Measurements from ENCODE around the gene NCK2. TPM values are rescaled to one million over a fixed set of nuclear protein-coding genes. Genes with fewer than 3 reads are reported as not detected.

NCK2 gene
- polyA plus RNA-seq, 1 of the 3 experiments (the other 2 are of a cell fraction) = 42.8 TPM

DNA sequence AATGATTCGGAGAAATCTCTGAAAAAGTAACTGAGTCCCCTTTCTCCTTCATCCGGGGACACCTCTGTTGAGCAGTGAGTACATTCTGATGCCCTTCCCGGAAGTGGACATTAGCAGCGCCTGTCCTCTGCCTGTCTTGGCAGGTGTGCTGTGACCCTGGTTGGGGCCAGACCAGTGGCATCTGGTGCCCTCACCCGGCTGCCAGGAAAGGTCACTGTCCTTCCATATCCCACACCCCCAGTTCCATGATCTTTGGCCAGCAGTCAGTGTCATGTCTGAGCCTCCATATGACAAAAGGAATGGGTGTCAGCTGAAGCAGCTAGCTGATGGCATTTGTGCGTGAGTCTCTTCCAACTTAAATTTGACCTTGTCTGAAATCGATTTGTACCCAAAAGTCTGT, 128.1 kb downstream of the NCK2 start:
- POLR2A ChIA-PET = no interaction called here
- peaks cover 0 to 29% of the 10 kb centered on the region in 2 experiments; a peak in 2 of 4 replicates for H3K4me1 ChIP-seq (ENCODE audit: control insufficient read depth in 1 of 2, insufficient read depth in 2 of 2, low read depth in 1 of 2, low read length in 1 of 2)
- no peak overlapping the region for H3K9ac ChIP-seq
- H3F3A ChIP-seq (replicated peaks; ENCODE audit: insufficient read depth) = no peaks in the 10 kb centered on the region
- no peaks in the 10 kb centered on the region for H3K36me3 ChIP-seq (replicated peaks in 1 of 2; ENCODE audit: control insufficient read depth in 1 of 2, insufficient read depth in 2 of 2, low read length in 1 of 2)
- TF ChIP-seq EP300 (IDR thresholded peaks at IDR 0.05; ENCODE audit: borderline replicate concordance in 1 of 2, low read depth in 1 of 2, low read length in 1 of 2) (no peak), TEAD4 (IDR thresholded peaks at IDR 0.05; ENCODE audit: borderline replicate concordance, insufficient read depth) (no peak), REST (IDR thresholded peaks at IDR 0.05; ENCODE audit: low read depth, low read length) (no peak), ZBTB33 (IDR thresholded peaks at IDR 0.05; ENCODE audit: borderline replicate concordance, low read depth) (no peak), RCOR1 (IDR thresholded peaks at IDR 0.05; ENCODE audit: low read length) (no peak), FOXJ3 (CRISPR knock-in tag; IDR thresholded peaks at IDR 0.05) (no peak), JUND (IDR thresholded peaks at IDR 0.05) (no peak)
- TF ChIP-seq, protein P1, sequence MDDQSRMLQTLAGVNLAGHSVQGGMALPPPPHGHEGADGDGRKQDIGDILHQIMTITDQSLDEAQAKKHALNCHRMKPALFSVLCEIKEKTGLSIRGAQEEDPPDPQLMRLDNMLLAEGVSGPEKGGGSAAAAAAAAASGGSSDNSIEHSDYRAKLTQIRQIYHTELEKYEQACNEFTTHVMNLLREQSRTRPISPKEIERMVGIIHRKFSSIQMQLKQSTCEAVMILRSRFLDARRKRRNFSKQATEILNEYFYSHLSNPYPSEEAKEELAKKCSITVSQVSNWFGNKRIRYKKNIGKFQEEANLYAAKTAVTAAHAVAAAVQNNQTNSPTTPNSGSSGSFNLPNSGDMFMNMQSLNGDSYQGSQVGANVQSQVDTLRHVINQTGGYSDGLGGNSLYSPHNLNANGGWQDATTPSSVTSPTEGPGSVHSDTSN (IDR thresholded peaks at IDR 0.05) = no peak
- WGBS (ENCODE audit: low lambda C conversion rate) = 97% methylated on average over 5 of the region's 7 CpGs
- DNase-seq = no peak
- no peaks in the 10 kb centered on the region for H3K27me3 ChIP-seq (ENCODE audit: insufficient read depth)
- H3K9me2 ChIP-seq = no peaks in the 10 kb centered on the region
- no peak overlapping the region for H3K4me2 ChIP-seq
- no peaks in the 10 kb centered on the region for H3K9me3 ChIP-seq
- CTCF ChIA-PET = no interaction called here
- no peak overlapping the region for H3K27ac ChIP-seq (ENCODE audit: low read depth in 2 of 2, low read length in 1 of 2)
- no peak overlapping the region for H2AFZ ChIP-seq (ENCODE audit: low read depth)
- peaks cover 15% of the 10 kb centered on the region for H3K79me2 ChIP-seq (ENCODE audit: insufficient read depth)
- peaks cover 16% of the 10 kb centered on the region; the same call in 1 of the 2 replicates for H4K20me1 ChIP-seq (ENCODE audit: insufficient read depth)
- H3K4me3 ChIP-seq (ENCODE audit: low read depth in 2 of 2, low read length in 1 of 2) = no peak overlapping the region

DNA sequence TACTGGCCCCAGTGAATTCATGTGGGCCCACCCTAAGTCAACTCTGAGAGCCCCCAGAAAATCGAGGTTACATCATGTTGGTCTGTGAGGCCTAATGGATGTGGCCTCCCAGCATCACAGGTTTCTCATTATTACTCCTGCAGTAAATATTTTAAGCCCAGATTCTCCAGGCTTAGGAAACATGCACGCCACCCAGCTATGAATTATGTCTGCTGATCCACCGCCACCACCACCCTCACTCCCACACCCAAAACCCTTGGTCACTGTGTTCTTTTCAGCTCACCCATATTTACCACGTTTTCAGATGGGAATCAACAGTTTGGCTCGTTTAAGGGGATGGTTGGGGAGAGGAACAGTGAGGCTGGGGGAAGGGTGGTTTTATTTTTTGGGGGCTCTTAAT, 128.6 kb downstream of the NCK2 start:
- Histone ChIP-seq H3K9ac (no peak overlapping the region), H3K4me3 (ENCODE audit: low read depth in 2 of 2, low read length in 1 of 2) (no peak overlapping the region), H2AFZ (ENCODE audit: low read depth) (no peak overlapping the region), H3K27me3 (ENCODE audit: insufficient read depth) (no peaks in the 10 kb centered on the region), H3K36me3 (replicated peaks in 1 of 2; ENCODE audit: control insufficient read depth in 1 of 2, insufficient read depth in 2 of 2, low read length in 1 of 2) (no peaks in the 10 kb centered on the region), H3K4me1 (ENCODE audit: control insufficient read depth in 1 of 2, insufficient read depth in 2 of 2, low read depth in 1 of 2, low read length in 1 of 2) (peaks cover 0 to 32% of the 10 kb centered on the region in 2 experiments; a peak in 2 of 4 replicates), H3F3A (replicated peaks; ENCODE audit: insufficient read depth) (no peaks in the 10 kb centered on the region), H3K9me3 (no peaks in the 10 kb centered on the region), H3K79me2 (ENCODE audit: insufficient read depth) (peaks cover 11% of the 10 kb centered on the region), H4K20me1 (ENCODE audit: insufficient read depth) (peaks cover 12% of the 10 kb centered on the region; the same call in 1 of the 2 replicates), H3K27ac (ENCODE audit: low read depth in 2 of 2, low read length in 1 of 2) (no peak overlapping the region), H3K4me2 (no peak overlapping the region), H3K9me2 (no peaks in the 10 kb centered on the region)
- no peak for DNase-seq
- WGBS (ENCODE audit: low lambda C conversion rate) = 90% methylated on average over 5 of the region's 5 CpGs
- TF ChIP-seq FOXM1 (IDR thresholded peaks at IDR 0.05; ENCODE audit: low read depth) (no peak), RCOR1 (IDR thresholded peaks at IDR 0.05; ENCODE audit: low read length) (no peak), GABPA (IDR thresholded peaks at IDR 0.05; ENCODE audit: low read depth) (no peak), USF1 (IDR thresholded peaks at IDR 0.05; ENCODE audit: borderline replicate concordance, low read depth) (no peak), JUND (IDR thresholded peaks at IDR 0.05) (no peak), POLR2AphosphoS5 (IDR thresholded peaks at IDR 0.05; ENCODE audit: low read depth, low read length) (no peak), RXRA (IDR thresholded peaks at IDR 0.05; ENCODE audit: borderline replicate concordance, low read depth) (no peak), TCF12 (IDR thresholded peaks at IDR 0.05) (no peak), MXI1 (IDR thresholded peaks at IDR 0.05; ENCODE audit: low read depth, low read length) (no peak), FOSL2 (IDR thresholded peaks at IDR 0.05; ENCODE audit: borderline replicate concordance, low read depth) (no peak)
- ChIA-PET POLR2A (no interaction called here), CTCF (no interaction called here)

Data from SK-N-SH (cell line).